Left colon (tissue), 2 donors: ENCODE measurements around the gene TEF. TPM values are rescaled to one million over a fixed set of nuclear protein-coding genes. Genes with fewer than 3 reads are reported as not detected.

Source experiments
- ATAC-seq: fragments of 200-7000 bp; cut with Tn5 transposase; one replicate; pipeline ENCODE4 v1.9.1; 2020; ENCODE audit warnings: mild to moderate bottlenecking, moderate library complexity
- DNase-seq, 2 donors: peaks; one replicate each; pipeline ENCODE4 v3.0.0-alpha.2; 2020
- intact Hi-C, 2 donors: fragments of 100-400 bp; cut with DNase I in 1 of 2; cut with micrococcal nuclease in 1 of 2; formaldehyde crosslinking; loops; one replicate each; pipeline versions ENCODE4 v1.11.2 to v1.14.0; 2022; cut with DNase I, micrococcal nuclease
- total RNA-seq, 2 donors: library from RNA; stranded (reverse); fragmentation: NEBNext Ultra II Directional; extraction: Animal tissue kit (Norgen Biotek cat#: 25700); gene quantifications; one replicate each; pipeline ENCODE4 v1.2.1, GENCODE V29; 2021
- donor health status: DM: no; HTN: no; CAD: no.
- donor health status: DM: yes; HTN: yes; CAD: no.

Gene TEF
- total RNA-seq, 2 donors from 2014 or later, result 19.6 to 30.9 TPM

- intact Hi-C loops, result no loop called here
- no peak for ATAC-seq
Observed at GRCh38 chr22:41442240-41442792, 60.6 kb downstream of the TEF start.

DNA sequence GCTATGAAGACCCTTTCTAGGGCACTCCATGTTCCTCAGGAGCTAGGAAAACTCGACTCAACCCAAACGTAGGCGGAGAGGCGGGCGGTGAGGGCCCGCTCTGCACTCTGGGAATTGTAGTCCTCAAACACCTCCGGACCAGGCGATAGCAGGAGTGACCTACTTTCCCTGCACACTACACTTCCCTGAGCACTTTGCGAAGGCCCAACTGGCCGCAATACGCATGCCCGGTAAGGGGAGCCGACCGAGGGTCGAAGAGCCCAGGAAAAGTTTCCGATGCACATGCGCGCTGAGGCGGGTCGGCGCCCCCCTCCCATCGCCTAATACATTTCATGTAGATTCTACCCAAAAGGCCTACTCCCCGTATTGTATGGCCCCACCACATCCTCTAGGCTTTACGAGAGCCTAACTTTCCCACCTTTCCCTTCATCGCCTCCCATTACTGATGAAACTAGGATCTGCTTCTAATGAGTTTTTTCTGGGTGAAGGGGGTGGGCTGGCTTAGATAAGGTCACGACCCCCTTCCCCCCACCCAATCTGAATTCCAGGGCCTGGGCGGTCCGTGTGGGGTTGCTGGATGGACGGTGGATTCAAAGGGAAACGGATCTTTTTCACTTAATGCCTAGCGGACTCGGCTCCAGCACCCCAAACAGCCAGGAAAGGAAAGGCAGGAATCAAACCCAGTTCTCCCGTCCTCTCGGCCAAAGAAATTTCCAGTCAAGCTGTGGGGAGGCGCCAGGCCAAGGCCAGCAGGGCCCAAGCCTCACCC lies 62.8 kb downstream of the TEF start:
- intact Hi-C loops, result no loop called here
- peak; percentile 54 for ATAC-seq

More at GRCh38 chr22:41442240-41442792, 60.6 kb downstream of the TEF start:
- DNase-seq, result no peak

GRCh38 chr22:41445129-41446056 lies 63.7 kb downstream of the TEF start:
- no peak for ATAC-seq
- intact Hi-C loops, result no loop called here
- peak; percentile 38 to 40 for DNase-seq

More for the DNA sequence above, 62.8 kb downstream of the TEF start:
- DNase-seq, result peak; percentile 89 to 95

DNA sequence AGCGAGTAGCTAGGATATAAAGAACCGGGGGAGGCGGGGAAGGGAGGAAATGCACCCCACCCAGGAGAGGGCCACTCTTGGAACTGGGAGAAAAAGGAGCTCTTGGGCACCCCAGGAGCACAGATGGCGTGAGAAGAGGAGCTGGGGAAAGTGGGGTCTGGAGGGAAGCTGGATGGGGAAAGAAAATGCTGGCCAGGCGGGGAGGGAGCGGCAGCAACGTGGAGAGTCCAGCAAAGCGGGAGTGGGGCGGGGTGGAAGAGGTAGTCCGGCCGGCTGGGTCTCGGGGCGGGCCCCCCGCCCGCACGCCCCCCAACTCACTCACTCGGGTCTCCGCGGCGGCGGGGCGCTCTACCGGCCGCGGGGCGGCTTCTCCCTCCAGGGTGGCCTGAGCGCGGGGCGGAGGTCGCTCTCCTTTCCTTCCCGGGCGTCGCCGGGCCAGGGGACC lies 64.3 kb downstream of the TEF start:
- intact Hi-C loops, result no loop called here
- DNase-seq (peak; percentile 35 to 58), ATAC-seq (peak; percentile 1)

GRCh38 chr22:41446639-41447434 lies 65.1 kb downstream of the TEF start, which contains the start of gene TOB2:
Gene TOB2 (minus strand): TSS chr22:41446801. CDS start chr22:41437345, 9,456 bp downstream.
- intact Hi-C loops, result no loop called here
- ATAC-seq (peak; percentile 65), DNase-seq (peak; percentile 95 to 96)

GRCh38 chr22:41447435-41448188 lies 65.9 kb downstream of the TEF start:
- DNase-seq (peak; percentile 68 to 78), ATAC-seq (peak; percentile 39)
- intact Hi-C loops, result no loop called here

DNA sequence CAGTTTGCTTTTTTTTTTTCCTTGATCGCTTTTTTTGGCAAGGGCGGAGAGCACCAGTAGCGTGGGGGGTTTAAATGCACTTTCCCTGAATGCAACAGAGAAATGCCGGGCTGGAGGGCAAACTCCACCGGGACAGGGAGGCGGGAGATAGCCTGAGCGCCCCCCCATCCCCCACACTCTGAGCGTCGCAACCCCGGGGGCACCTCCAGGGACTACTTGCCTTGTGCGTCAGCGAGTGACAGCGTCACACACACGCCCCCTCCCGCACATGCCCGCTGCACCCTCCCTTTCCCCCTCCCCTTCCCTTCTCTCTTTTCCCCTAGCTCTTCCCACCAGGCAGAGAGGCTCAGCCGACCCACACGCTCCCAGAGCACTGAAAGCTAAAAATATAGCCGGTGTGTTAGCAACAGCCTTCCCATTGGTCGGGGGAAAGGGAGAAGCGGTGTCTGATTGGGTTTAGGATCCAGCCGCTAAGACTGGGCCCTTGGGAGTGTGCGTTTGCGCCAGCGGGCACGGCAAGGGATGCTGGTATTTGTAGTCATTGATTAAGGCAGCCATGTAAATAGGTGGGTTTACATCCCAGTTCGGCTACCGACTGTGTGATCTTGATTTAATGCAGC lies 66.6 kb downstream of the TEF start:
- ATAC-seq, result peak; percentile 67
- intact Hi-C loops, result no loop called here
- DNase-seq, result peak; percentile 96 to 98

Other genes starting within 250 kb of the TEF start
- 10 to 100 TPM; 16.1 to 18.9 TPM for gene L3MBTL2, start 176.6 kb upstream of the TEF start, total RNA-seq
- 1 to 10 TPM in 1 of 2 donors, under 1 TPM in 1; 0.61 to 2.6 TPM for gene CHADL, start 141.0 kb upstream of the TEF start, total RNA-seq
- gene RANGAP1, start 95.8 kb upstream of the TEF start, total RNA-seq, result 10 to 100 TPM; 28.4 to 35.1 TPM
- gene ZC3H7B, start 80.4 kb upstream of the TEF start, total RNA-seq, result 10 to 100 TPM; 35.3 to 38.8 TPM
- gene TOB2, start 64.9 kb downstream of the TEF start, total RNA-seq, result 10 to 100 TPM; 57.5 to 66.7 TPM
- 10 to 100 TPM; 32.1 to 35.3 TPM for gene PHF5A, start 86.8 kb downstream of the TEF start, total RNA-seq
- gene ACO2, start 87.2 kb downstream of the TEF start, total RNA-seq, result 100 to 1,000 TPM; 271 to 289 TPM
- 10 to 100 TPM; 10.9 to 15.9 TPM for gene POLR3H, start 162.5 kb downstream of the TEF start, total RNA-seq
- gene CSDC2, start 179.1 kb downstream of the TEF start, total RNA-seq, result 1 to 10 TPM in 1 of 2 donors, under 1 TPM in 1; 0.37 to 2.0 TPM
- 10 to 100 TPM; 48.6 to 61.8 TPM for gene PMM1, start 207.9 kb downstream of the TEF start, total RNA-seq
- 10 to 100 TPM; 24.5 to 25.2 TPM for gene DESI1, start 239.1 kb downstream of the TEF start, total RNA-seq
- 100 to 1,000 TPM; 164 to 173 TPM for gene XRCC6, start 239.4 kb downstream of the TEF start, total RNA-seq